Effector CD8-positive, alpha-beta T cell (primary cell): ENCODE results near the gene PDC.
"Not testable (repeated sequence)": the region's sequence is repeated elsewhere in the genome, so short reads cannot be mapped to it uniquely, and the experiment has no call there.

Experiments
- DNase-seq: peaks from one replicate; lab custom pipeline; 2025; lab: John Stamatoyannopoulos, UW

The PDC gene

GRCh38 chr1:186465946-186466345 lies 5.0 kb upstream of the PDC start:
- DNase-seq: no peak

- DNase-seq: not testable (repeated sequence)
Measured at GRCh38 chr1:186465491-186465890, 4.6 kb upstream of the PDC start.

- DNase-seq: no peak
Measured at GRCh38 chr1:186463926-186464325, 3.0 kb upstream of the PDC start.

- DNase-seq: no peak
Measured at GRCh38 chr1:186463511-186463910, 2.6 kb upstream of the PDC start.

- not testable (repeated sequence) for DNase-seq
Measured at GRCh38 chr1:186459161-186459560, 1.8 kb downstream of the PDC start.

GRCh38 chr1:186456729-186457255 lies 4.1 kb downstream of the PDC start:
- DNase-seq: no peak

- no peak for DNase-seq
Measured at GRCh38 chr1:186454981-186455380, 5.9 kb downstream of the PDC start.

GRCh38 chr1:186446152-186446551 lies 14.8 kb downstream of the PDC start:
- DNase-seq: no peak

- no peak for DNase-seq
Measured at GRCh38 chr1:186443638-186444037, 17.3 kb downstream of the PDC start.

GRCh38 chr1:186442651-186443375 lies 18.1 kb downstream of the PDC start:
- DNase-seq: no peak

- no peak for DNase-seq
Measured at GRCh38 chr1:186440584-186440983, 20.3 kb downstream of the PDC start.

- no peak for DNase-seq
Measured at GRCh38 chr1:186438567-186438966, 22.3 kb downstream of the PDC start.

GRCh38 chr1:186435336-186435735 lies 25.6 kb downstream of the PDC start:
- no peak for DNase-seq

- DNase-seq: no peak
Measured at GRCh38 chr1:186429017-186429416, 31.9 kb downstream of the PDC start.

- DNase-seq: no peak
Measured at GRCh38 chr1:186426118-186426517, 34.8 kb downstream of the PDC start.

- no peak for DNase-seq
Measured at GRCh38 chr1:186424539-186424938, 36.4 kb downstream of the PDC start.

- no peak for DNase-seq
Measured at GRCh38 chr1:186421446-186421845, 39.5 kb downstream of the PDC start.

GRCh38 chr1:186420923-186421322 lies 40.0 kb downstream of the PDC start:
- no peak for DNase-seq

GRCh38 chr1:186420311-186420710 lies 40.6 kb downstream of the PDC start:
- no peak for DNase-seq

GRCh38 chr1:186418503-186418902 lies 42.4 kb downstream of the PDC start:
- DNase-seq: no peak

GRCh38 chr1:186413319-186413718 lies 47.6 kb downstream of the PDC start:
- DNase-seq: no peak

GRCh38 chr1:186409091-186409490 lies 51.8 kb downstream of the PDC start:
- DNase-seq: no peak

- no peak for DNase-seq
Measured at GRCh38 chr1:186404454-186405051, 56.4 kb downstream of the PDC start.

- DNase-seq: no peak
Measured at GRCh38 chr1:186403632-186404031, 57.3 kb downstream of the PDC start.
